Measurements from ENCODE around the gene DHX34.
"Not testable (repeated sequence)": the region's sequence is repeated elsewhere in the genome, so short reads cannot be mapped to it uniquely, and the experiment has no call there.

The DHX34 gene

DNA sequence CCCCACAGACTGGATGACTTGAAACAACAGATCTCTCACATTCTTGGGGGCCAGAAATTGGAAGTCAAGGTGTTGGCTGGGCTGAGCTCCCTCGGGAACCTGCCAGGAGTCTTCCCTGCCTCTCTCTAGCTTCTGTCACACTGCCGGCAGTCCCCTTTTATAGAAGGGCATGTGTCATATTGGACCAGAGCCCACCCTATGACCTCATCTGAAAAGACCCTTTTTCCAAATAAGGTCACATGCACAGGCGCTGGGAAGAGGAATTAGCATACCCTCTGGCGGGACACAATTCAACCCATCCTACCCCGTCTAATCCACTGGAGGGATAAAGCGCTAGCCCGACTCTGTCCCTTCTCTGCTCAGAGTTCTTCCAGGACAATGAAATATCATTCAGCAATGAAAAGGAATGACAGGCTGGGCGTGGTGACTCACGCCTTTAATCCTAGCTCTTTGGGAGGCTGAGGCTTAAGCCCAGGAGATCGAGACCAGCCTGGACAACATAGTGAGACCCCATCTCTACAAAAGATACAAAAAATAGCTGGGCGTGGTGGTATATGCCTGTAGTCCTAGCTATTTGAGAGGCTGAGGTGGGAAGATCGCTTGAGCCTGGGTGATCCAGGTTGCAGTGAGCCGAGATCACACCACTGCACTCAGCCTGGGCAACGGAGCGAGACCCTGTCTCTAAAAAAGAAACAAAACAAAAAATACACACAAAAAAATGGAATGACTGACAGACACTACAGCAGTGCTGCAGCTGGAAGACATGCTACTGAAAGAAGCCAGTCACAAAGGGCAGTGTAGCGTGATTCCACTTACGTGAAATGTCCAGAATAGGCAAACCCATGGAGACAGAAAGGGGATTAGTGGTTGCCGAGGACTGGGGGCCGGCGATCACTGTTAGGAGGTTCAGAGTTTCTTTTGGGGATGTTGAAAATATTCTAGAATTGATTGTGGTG lies 41.7 kb downstream of the DHX34 start:
- DNase-seq: no peak

DNA sequence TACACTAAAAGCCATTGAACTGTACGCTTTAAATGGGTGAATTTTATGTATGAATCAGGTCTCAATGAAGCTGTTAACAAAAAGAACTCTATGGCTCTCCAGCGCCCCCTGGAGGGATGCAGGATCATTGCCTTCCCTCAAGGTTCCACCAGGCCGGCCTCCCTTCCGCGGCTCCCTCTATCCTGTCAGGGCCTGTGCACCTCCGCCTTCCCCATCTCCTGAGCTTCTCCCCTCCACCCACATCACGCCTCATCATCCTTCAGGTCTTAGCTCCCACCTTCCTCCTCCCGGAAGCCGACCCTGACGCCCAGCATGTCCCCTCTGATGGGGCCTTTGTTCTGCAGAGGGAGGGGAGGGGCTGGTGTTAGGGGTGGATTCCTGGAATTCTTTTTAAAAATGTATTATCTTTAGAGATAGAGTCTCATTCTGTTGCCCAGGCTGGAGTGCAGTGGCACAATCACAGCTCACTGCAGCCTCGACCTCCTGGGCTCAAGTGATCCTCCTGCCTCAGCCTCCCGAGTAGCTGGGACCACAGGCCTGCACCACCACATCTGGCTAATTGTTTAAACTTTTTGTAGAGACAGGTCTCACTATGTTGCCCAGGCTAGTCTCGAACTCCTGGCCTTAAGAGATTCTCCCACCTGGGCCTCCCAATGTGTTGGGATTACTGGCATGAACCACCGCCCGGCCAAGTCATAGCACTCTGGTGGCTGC lies 42.6 kb downstream of the DHX34 start:
- peak; percentile 70 for DNase-seq

DNA sequence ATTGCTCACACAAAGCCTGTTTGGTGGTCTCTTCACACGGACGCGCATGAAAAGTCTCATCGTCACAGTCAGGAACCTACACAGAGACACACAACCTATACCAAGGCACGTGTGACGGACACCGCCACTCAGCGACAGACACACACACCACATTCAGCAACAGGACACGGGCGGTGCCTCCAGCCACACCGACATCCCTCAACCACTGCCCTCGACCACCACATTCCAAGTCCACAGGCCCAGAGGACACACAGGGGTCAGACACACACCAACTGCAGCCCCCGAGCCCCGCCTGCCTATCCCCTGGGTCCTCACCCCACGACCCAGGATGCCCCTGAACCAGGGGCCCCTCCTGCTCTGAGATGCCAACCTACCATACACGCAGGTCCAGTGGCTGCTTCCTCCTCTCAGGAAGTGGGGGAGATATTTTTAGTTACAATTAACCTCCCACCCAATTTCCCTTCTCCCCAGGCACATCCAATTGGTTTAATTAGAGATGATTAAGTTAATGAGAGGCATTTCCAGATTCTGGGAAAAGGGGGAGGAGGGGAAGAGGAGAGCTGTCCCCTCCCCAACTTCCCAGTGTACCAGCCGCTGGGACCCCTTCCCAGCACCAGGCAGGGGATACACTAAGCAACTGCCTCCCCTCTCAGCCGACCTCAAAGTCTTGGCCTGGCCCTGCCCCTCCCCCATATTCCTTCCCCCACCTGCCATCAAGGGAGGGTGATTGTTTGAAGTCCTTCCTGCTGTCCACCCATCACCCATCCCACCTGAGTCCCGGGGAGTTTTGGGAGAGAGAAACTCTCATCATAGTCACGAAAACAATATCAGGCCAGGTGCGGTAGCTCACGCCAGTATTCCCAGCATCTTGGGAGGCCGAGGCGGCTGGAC lies 49.8 kb downstream of the DHX34 start:
- no peak for DNase-seq

DNA sequence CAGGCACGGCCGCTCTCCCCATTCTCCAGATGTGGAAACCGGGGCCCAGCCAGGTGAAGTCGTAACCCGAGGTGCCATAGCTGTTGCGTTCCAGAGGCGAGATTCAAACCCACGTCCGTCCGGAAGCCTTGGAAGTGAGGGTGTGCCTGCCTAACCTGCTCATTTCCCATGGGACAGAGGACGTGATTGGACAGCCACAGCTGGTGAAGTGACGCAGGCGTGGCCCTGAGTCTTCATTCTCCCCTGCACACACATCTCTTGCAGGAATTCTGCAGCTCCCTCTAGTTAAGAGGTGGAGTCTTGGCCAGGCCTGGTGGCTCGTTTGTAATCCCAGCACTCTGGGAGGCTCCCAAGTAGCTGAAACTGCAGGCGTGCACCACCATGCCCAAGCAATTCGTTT lies 53.4 kb downstream of the DHX34 start:
- no peak for DNase-seq

DNA sequence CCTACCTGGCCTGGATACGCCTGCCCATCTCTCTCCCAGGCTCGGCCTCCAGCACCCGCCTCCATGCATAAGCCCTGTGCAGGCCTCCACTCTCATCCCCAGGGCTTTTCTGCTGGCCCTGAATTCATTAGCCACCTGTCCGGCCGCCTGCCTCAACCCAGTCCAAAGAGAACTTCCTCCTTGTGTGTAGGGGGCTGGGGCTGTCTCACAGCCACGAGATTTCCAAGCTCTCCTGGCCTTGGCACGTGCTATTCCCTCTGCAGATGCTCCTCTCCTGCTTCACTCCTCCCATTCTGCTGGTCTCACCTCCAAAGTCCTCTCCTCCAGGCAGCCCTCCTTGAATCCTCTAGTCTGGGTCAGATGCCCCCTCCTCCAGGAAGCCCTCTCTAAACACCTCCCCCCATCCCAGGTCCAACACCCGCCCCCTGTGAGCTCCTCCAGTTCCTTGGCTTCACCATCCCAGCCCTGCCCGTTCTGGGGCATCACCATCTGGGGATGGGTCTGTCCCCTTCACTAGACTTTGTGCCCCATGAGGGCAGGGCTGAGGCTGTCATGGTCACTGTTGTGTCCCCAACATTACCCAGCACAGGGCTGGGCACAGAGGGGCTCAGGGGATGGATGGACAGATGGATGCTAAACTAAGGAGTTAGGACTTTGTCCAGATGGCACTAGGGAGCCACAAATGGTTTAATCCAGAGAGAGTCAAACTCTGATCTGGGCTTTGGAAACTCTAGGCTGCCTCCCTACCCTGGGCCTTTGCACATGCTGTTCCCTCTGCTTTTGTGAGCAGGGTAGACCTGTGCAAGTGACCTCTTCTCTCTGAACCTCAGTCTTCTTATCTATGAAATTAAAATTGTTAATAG lies 55.5 kb downstream of the DHX34 start:
- DNase-seq: no peak

DNA sequence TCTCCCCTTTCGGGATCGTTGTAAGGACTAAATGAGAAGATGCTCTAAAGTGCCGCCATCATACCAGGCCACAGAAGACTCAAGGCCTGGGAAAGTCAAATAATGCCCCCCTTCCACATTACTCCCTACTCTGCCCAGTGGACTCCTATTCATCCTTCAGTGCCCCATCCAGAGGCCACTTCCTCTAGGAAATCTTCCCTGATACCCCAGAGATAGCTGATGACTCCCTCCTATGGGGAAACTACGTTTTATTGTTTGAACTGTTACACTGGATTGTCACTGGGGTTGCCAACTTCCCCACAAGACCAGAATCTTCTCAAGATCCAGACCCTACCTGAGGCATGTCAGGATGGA lies 56.1 kb downstream of the DHX34 start:
- no peak for DNase-seq

DNA sequence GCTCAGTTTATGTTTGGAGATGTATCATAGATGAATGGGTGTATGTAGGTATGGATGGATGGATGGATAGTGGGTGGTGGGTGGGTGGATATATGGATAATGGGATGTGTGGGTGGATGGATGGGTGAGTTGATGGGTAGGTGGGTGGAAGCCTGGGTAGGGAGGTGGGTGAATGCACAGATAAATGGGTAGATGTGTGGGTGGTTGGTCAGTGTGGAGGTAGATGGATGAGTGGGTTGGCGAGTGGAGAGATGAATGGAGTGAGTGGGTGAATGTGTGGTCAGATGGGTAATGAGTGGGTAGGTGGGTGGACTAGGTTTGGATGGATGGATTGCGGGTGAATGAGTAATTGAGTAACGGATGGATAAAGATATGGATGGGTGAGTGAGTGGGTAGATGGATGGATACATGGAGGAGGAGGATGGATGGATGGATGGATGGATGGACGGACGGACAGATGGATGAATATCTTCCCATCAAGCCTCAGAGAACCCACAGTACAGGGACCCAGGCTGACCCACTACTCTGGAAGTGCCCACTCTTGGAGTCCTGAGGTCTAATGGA lies 56.8 kb downstream of the DHX34 start:
- DNase-seq: no peak

DNA sequence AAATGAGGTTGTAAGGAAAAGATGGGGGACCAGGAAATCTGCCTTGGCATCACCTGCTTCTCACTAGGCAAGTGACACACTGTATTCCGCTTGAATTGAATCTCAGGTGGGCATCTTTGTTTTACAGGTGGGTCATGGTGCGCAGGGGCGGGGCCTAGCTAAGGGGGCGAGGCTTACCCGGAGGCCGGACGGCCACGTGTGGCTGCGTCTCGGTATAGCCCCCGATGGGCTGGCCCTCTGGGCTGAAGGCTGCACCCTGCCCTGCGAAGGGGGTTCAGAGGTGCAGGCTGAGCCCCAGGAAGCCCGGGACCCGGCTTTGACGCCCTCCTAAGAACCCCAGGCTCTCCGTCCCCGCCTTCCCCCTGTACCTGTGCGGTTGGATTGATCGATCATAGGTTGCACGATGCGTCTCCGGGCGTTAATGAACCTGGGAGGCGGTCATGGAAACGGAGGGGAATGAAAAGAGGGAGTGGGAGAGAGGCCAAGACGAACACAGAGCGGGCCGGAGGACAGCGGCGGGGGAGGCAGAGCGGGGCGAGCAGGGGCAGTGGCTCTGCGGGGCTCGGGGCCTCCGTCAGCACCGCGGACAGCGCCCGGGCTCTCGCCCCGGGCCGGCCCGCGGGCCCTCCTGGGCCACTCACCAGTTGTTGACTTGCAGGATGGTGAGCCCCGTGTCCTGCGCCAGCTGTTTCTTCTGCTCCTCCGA lies 57.7 kb downstream of the DHX34 start:
- no peak for DNase-seq

DNA sequence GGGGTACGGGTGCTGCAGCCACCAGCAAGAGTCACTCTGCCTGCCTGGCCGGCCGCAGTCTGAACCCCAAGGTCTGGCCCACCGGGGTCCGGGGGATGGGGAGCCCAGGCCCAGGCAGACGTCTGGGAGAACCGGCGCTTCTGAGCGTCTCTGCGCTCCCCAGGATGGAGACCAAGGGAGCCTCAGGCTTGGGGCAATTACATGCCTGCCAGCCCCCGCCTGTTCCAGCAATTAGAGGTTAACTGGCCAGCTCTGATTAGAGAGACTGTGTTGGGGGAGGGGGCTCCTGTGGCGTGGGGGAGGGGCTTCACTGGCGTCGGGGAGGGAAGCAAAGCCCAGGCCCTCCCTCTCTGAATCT lies 58.3 kb downstream of the DHX34 start:
- DNase-seq: no peak

DNA sequence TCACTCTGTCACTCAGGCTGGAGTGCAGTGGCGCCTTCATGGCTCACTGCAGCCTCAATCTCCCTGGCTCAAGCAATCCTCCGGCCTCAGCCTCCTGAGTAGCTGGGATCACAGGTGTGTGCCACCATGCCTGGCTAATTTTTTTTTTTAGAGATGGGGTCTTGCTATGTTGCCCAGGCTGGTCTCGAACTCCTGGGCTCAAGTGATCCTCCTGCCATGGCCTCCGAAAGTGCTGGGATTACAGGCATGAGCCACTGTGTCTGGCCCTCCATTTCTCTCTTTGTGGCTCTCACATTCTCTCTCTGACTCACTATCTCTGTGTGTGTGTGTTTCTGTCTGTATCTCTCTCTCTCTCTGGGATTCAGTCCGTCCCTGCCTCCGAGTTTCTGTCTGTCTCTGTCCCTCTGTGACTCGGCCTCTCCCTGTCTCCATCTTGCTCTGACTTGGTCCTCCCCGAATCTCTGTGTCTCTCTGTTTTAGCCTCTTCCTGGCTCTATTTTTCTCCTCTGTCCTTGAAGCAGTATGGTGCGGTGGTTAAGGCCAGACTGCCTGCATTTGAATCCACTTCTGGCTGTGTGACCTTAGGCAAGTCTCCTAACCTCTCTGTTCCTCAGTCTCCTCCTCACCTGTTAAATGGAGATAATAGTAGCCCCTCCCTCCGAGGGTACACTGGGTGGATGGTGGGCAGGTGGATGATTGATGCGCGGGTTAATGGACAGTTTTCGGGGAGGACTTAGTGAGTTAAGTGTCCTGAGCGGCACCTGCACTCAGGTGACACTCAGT lies 59.2 kb downstream of the DHX34 start:
- DNase-seq: no peak

DNA sequence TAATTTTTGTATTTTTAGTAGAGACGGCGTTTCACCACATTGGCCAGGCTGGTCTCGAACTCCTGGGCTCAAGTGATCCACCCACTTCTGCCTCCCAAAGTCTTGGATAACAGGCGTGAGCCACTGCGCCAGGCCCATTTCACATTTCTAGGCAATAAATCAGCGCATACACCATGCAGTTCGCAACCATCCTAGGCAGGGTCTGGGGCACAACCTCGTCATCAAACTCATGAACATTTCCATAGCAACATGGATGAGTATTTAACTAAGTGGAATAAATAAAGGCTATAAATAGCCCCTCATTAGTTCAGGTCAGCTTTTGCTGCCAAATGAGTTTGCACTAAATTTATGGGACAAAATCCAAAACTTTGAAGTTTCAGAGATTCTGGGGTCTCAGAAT lies 62.0 kb downstream of the DHX34 start:
- DNase-seq: no peak

DNA sequence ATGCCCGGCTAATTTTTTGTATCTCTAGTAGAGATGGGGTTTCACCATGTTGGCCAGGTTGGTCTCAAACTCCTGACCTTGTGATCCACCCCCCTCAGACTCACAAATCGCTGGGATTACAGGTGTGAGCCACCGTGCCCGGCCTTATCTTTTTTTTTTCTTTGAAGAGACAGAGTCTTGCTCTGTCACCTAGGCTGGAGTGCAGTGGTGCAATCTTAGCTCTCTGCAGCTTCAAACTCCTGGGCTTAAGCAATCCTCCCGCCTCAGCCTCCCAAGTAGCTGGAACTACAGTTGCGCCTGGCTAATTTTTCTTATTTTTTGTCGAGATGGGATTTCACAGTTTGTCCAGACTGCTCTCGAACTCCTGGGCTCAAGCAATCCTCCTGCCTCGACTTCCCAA lies 62.6 kb downstream of the DHX34 start:
- DNase-seq: not testable (repeated sequence)

DNA sequence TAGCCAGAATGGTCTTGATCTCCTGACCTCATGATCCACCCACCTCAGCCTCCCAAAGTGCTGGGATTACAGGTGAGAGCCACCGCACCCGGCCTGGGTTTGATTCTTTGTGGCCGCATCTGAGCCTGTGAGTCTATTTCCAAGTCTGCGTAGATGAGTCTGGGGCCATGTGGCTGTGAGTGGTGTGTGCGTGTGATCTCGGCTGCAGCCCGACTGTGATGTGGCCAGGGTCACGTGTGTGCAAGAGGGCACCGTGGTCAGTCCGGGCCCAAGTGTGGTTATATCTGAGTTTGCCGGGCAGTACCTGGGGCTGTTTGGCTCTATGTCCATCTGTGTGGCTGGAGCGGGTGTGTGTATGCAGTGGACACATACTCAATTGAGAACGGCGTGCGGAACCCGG lies 64.8 kb downstream of the DHX34 start:
- no peak for DNase-seq

DNA sequence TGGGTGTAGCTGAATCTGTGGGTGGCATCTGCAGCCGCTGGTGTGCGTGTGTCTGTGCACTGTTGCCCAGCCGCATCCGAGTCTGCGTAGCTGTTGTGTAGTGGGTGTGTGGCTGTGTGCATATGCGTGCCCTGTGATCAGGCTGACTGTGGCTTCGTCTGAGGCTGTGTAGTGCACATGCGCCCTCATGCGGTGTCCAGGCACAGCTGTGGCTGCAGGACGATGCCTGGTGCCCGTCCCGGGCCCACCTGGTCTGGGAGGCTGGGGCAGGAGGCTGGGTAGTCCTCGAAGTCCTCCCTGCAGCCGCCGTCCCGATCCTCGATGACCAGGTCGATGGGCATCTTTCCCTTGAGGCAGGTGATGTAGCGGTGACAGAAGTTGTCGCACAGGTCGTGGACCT lies 65.4 kb downstream of the DHX34 start:
- peak; percentile 50 for DNase-seq

DNA sequence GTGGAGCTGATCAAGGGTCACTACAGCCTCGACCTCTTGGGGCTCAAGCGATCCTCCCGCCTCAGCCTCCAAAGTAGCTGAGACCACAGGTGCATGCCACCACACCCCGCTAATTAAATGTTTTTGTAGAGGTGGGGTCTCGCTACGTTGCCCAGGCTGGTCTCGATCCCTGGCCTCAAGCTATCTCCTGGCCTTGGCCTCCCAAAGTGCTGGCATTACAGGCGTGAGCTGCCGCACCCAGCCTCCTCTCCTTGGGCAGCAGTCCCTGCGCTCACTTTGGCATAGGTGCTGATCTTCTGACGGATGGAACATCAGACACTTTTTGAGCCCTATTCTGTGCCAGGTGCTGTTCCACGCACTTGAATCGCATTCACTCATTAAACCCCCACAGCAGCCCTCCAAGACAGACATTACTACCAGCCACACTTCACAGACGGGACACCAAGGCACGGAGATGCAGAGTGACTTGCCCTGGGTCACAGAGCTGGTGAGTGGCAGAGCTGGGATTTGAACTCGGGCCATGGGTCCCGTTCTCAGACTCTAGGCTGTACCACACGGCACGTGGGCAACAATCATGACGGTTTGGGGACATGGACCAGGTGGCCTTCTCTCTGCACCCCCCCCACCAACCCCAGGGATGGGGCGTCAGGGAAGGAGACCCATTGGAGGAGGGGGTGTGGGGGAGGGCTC lies 67.0 kb downstream of the DHX34 start:
- DNase-seq: no peak

DNA sequence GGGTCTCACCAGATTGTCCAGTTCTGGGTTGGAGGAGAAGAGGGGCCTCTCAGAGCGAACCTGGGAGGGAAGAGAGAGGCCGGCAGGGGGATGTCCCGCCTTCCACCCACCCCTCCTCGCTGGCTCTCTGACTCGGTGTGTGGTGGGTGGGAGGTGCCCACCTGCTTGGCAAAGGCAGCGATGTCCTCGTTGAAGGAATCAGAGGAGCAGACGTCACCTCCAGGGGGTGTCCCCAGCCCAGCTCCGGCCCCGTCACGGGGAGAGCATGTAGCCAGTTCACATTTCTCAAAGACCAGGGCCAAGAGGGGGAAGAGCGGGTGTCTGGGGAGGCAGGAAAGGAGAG lies 67.5 kb downstream of the DHX34 start:
- DNase-seq: no peak

DNA sequence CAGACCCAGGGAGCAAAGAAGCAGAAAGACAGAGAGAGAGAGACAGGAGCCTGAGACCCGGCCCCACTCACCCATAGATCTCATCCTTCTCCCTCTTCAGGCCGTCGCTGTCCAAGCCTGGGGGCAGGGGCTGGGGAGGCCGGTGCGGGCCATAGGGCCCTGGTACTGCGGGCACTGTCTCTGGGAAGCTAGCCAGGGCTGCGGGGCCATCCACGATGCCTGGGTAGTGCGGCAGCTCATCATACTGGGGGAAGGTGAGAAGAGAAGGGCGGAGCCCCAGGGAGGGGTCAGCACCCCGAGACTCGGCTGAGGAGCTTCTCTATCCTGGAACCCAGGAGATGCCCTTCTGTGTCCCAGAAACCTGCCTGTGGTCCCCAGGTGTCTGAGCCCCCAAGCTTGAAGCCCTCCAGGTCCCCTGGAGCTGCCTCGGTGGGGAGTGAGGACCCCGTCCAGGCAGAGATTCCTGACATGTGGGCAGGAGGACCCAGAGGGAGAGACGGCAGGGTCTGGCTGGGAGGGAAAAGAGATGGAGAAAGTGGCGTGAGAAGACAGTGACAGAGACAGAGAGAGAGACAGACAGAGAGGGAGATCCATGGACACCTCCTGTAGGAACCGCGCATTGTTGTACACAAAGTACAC lies 68.1 kb downstream of the DHX34 start:
- no peak for DNase-seq

DNA sequence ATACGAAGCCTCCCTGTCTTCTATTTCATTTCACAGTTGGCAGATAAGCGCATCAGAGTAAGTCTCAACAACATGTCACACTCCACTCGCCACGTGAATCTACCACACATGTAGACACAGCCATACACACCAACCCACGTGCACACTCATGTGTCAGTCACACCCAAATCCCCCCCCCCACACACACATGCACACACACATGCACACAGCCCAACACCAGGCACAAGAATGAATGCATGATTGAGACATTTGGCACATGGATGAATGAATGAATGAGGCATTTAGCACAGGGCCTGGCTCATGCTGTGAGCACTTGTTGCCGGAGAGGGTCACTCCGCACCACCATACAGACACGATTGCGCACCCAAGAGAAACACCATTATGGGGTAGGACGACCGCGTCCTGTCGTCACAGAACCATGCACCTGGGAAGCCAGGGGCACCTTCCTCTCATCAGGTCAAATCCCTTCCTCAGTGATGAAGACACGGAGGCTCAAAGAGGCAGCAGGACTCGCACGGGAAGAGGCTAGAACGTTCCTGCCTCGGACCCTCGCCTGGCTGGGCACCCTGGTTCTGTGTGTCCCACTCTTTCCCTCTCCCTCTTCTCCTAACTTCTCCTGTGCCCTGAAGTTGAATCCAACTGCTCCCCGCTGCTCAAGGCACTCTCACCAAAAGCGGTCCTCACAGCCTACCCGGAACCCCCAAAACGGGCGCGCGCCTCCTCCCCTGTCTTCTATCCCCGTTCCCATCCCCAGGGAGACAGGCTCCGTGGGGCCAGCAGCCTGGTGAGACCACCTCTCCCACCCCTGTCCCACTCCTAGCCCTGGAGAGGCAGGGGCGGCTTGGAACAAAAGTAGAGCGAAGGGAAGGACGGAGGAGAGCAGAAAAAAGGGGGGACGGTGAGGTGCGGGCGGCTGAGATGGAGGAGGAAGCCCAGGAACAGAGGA lies 68.9 kb downstream of the DHX34 start:
- DNase-seq: no peak

DNA sequence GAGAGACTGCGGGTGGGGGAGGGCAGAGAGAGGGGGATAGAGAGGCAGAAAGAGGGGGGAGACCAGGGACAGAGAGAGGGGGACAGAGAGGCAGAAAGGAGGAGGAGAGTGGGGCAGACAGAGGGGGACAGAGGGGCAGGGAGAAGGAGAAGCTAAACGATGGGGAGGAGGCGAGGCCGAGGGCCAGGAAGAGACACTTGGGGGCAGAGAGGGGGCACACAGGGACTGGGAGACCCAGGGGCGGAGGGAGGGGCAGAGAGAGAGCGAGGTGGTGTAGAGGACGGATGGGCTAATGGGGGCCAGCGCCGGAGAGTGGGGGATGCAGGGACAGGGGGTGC lies 69.5 kb downstream of the DHX34 start:
- DNase-seq: no peak
